Bronchial smooth muscle cell (primary cell): ENCODE results near the gene DCAF16. TPM values are rescaled to one million over a fixed set of nuclear protein-coding genes. Genes with fewer than 3 reads are reported as not detected.

Experiments used
- total RNA-seq: library from RNA; depleted of rRNA; stranded (reverse); fragments of >200 nt; gene quantifications from 2 replicates; pipeline ENCODE4 v1.2.1, GENCODE V29; 2014

DCAF16 gene
- 11.3 and 17.5 TPM in 2 replicates for total RNA-seq

GRCh38 chr4:17810260-17811077 lies at the start of gene DCAF16, which contains the start of gene NCAPG:
Gene DCAF16, minus strand, starts transcription at chr4:17810757. Its CDS starts 6,616 bp downstream, at chr4:17804141.
Gene NCAPG, plus strand, starts transcription at chr4:17810979. Its CDS starts 99 bp downstream, at chr4:17811078.

DNA sequence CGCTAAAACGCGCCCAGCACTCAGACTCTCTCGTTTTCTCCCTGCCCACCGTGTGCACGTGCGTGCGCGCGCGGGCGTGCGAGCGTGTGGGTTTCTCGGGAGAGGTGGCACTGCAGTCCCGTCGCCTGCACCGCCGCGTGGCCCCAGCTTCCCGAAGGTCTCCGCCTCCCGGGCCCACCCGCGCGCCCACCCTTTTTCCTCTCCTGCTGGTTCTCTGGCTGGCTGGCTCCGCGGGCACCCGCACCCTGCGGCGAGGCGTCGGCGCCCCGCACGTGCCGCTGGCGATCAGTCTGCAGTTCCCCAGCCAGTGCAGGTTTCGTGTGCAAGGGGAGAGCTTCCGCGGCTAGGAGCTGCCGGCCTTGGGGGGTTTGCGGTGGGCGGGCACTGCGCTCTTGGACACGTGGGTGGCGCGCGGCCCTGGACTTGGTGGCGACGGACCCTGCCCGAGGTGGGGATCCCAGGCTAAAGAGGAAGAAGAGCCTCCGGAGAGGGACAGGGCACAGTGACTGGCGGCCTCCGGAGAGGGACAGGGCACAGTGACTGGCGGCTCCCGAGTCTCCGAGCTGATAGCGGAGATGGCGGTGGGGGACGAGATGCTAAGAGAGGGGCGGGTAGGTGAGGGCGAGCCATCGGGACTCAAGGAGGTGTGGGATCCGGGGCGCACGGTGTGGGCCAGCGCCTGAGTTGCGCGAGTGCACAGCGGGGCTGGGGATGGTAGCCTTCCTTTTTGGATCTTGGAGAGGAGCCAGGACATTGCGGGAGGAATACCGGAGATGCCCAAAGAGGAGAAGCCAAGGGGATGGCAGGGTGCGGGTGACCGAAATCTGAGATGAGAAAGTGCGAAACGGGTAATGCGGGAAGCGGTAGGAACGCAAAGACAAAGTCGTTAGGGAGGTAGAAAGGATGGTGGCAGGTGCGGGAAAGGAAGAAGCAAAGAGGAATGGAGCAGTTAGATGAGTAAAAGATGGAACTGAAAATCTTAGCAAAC lies 29.0 kb downstream of the DCAF16 start, which contains the start of gene FAM184B:
TSS of gene FAM184B (minus strand) at position 322 of the 988 bp plus-strand sequence. CDS start 322 bp downstream, outside the sequence.

Other genes starting within 250 kb of the DCAF16 start
- 95.4 and 111 TPM in 2 replicates for gene LAP3, start 233.6 kb downstream of the DCAF16 start, total RNA-seq
- gene MED28, start 196.1 kb downstream of the DCAF16 start, total RNA-seq = 5.9 and 12.0 TPM in 2 replicates
- not detected in 2 replicates for gene FAM184B, start 29.1 kb downstream of the DCAF16 start, total RNA-seq
- gene NCAPG, start 222 bp upstream of the DCAF16 start, total RNA-seq = 1.4 and 4.7 TPM in 2 replicates
- gene LCORL, start 211.0 kb upstream of the DCAF16 start, total RNA-seq = 6.5 and 6.7 TPM in 2 replicates